Activated naive CD4-positive, alpha-beta T cell treated with anti-CD3 and anti-CD28 coated beads for 36 hours (primary cell): ENCODE results near the gene RNF31. TPM values are rescaled to one million over a fixed set of nuclear protein-coding genes. Genes with fewer than 3 reads are reported as not detected.

Source experiments
- CTCF ChIA-PET: fragments of 350-600 bp; sonication (Branson Sonifier 250); formaldehyde crosslinking; loops from one replicate; lab custom pipeline; 2021; ENCODE audit warnings: antibody characterized with exemption; lab: Charles Lee
- DNase-seq: peaks from one replicate; pipeline ENCODE4 v3.0.0-alpha.2; 2020
- H3K27ac Mint-ChIP-seq: one replicate; pipeline ENCODE4 v1.8.0; 2021; ENCODE audit warnings: mild to moderate bottlenecking, mixed read lengths
- H3K27me3 Mint-ChIP-seq: one replicate; pipeline ENCODE4 v1.8.0; 2021; ENCODE audit warnings: low read depth, mixed read lengths
- H3K36me3 Mint-ChIP-seq: one replicate; pipeline ENCODE4 v1.8.0; 2021; ENCODE audit warnings: low read depth, mixed read lengths
- H3K4me1 Mint-ChIP-seq: one replicate; pipeline ENCODE4 v1.8.0; 2021; ENCODE audit warnings: low read depth, mixed read lengths
- H3K4me3 Mint-ChIP-seq: one replicate; pipeline ENCODE4 v1.8.0; 2021; ENCODE audit warnings: mild to moderate bottlenecking, moderate library complexity, mixed read lengths
- H3K9me3 Mint-ChIP-seq: one replicate; pipeline ENCODE4 v1.8.0; 2021; ENCODE audit warnings: mixed read lengths
- intact Hi-C: fragments of 100-400 bp; cut with micrococcal nuclease; formaldehyde crosslinking; loops from one replicate; pipeline ENCODE4 v1.15.1; 2023
- total RNA-seq, 2 experiments: library from RNA; stranded (reverse); gene quantifications; one replicate each; pipeline ENCODE4 v1.2.3, GENCODE V29; 2021

Gene RNF31
- total RNA-seq, 2 experiments from 2014 or later = 51.1 to 53.8 TPM

- Mint-ChIP-seq H3K27ac (no peak overlapping the region), H3K9me3 (no peaks in the 10 kb centered on the region), H3K4me1 (peaks cover 20% of the 10 kb centered on the region), H3K4me3 (no peak overlapping the region), H3K27me3 (no peaks in the 10 kb centered on the region), H3K36me3 (peaks cover 47% of the 10 kb centered on the region)
- CTCF ChIA-PET = interaction anchor here (0.6 to 4.5 kb wide), 4 partner anchors 10 to 42 kb away, joined by 3 to 23 read pairs (median 4); partner anchors contain the start of gene IRF9
- DNase-seq = no peak
- intact Hi-C loops = no loop called here
These were observed 4.2 kb downstream of the RNF31 start for GRCh38 chr14:24151404-24152080.

- Mint-ChIP-seq H3K27me3 (no peaks in the 10 kb centered on the region), H3K4me1 (peaks cover 2% of the 10 kb centered on the region), H3K27ac (peak overlapping the region; percentile 72), H3K9me3 (no peaks in the 10 kb centered on the region), H3K36me3 (peaks cover 52% of the 10 kb centered on the region), H3K4me3 (no peak overlapping the region)
- DNase-seq = no peak
- CTCF ChIA-PET = interaction anchor here (1.3 kb wide), 1 partner anchor 9 kb away, joined by 5 read pairs; the partner anchor contains the start of gene PSME2
- intact Hi-C loops = no loop called here
These were observed 7.8 kb downstream of the RNF31 start for GRCh38 chr14:24155100-24155499.

- intact Hi-C loops = no loop called here
- no peak overlapping the region for H3K4me3 Mint-ChIP-seq
These were observed 9.5 kb downstream of the RNF31 start for GRCh38 chr14:24156840-24157239.

GRCh38 chr14:24157331-24157730 is 10.0 kb downstream of the RNF31 start:
- DNase-seq = no peak
- Mint-ChIP-seq H3K9me3 (no peaks in the 10 kb centered on the region), H3K27ac (peak overlapping the region; percentile 21), H3K27me3 (no peaks in the 10 kb centered on the region), H3K4me1 (peaks cover 15% of the 10 kb centered on the region), H3K36me3 (peaks cover 53% of the 10 kb centered on the region), H3K4me3 (no peak overlapping the region)
- CTCF ChIA-PET = no interaction called here
- intact Hi-C loops = no loop called here

More at GRCh38 chr14:24156840-24157239, 9.5 kb downstream of the RNF31 start:
- DNase-seq = no peak
- H3K27ac Mint-ChIP-seq = peak overlapping the region; percentile 11
- H3K4me1 Mint-ChIP-seq = peaks cover 10% of the 10 kb centered on the region
- H3K27me3 Mint-ChIP-seq = no peaks in the 10 kb centered on the region
- peaks cover 51% of the 10 kb centered on the region for H3K36me3 Mint-ChIP-seq
- H3K9me3 Mint-ChIP-seq = no peaks in the 10 kb centered on the region
- CTCF ChIA-PET = no interaction called here

GRCh38 chr14:24159777-24160498 is 12.6 kb downstream of the RNF31 start:
- H3K27ac Mint-ChIP-seq = peak overlapping the region; percentile 100
- CTCF ChIA-PET = interaction anchor here (0.5 to 4.7 kb wide), 14 partner anchors 8 to 104 kb away, joined by 3 to 63 read pairs (median 13); partner anchors contain the start of genes CHMP4A, DCAF11, EMC9 and IPO4
- no peaks in the 10 kb centered on the region for H3K27me3 Mint-ChIP-seq
- peaks cover 63% of the 10 kb centered on the region for H3K36me3 Mint-ChIP-seq
- H3K4me1 Mint-ChIP-seq = peaks cover 36% of the 10 kb centered on the region
- no peaks in the 10 kb centered on the region for H3K9me3 Mint-ChIP-seq
- no peak overlapping the region for H3K4me3 Mint-ChIP-seq
- DNase-seq = no peak
- intact Hi-C loops = loop anchor here (2.0 to 5.0 kb wide), 3 partner anchors 53 to 839 kb away; partner anchors contain the start of genes CHMP4A and PABPN1

GRCh38 chr14:24160499-24160849 is 13.2 kb downstream of the RNF31 start:
- Mint-ChIP-seq H3K36me3 (peaks cover 66% of the 10 kb centered on the region), H3K9me3 (no peaks in the 10 kb centered on the region), H3K4me1 (peaks cover 40% of the 10 kb centered on the region), H3K27ac (peak overlapping the region; percentile 100), H3K27me3 (no peaks in the 10 kb centered on the region), H3K4me3 (peak overlapping the region; percentile 99)
- no peak for DNase-seq
- CTCF ChIA-PET = interaction anchor here (0.5 to 4.7 kb wide), 19 partner anchors 9 to 148 kb away, joined by 3 to 63 read pairs (median 9); partner anchors contain the start of genes CHMP4A, CIDEB, DCAF11 and DHRS1
- intact Hi-C loops = loop anchor here (2.0 to 5.0 kb wide), 3 partner anchors 52 to 840 kb away; partner anchors contain the start of genes CHMP4A and PABPN1

GRCh38 chr14:24160850-24161804 is 13.8 kb downstream of the RNF31 start, which contains the start of gene IRF9:
Gene IRF9 (plus strand): TSS chr14:24161265. CDS start chr14:24162145, 880 bp downstream.
- intact Hi-C loops = loop anchor here (1.0 to 5.0 kb wide), 22 partner anchors 14 to 840 kb away; partner anchors contain the start of genes CHMP4A, DCAF11, DHRS4L2 and EMC9
- no peaks in the 10 kb centered on the region for H3K9me3 Mint-ChIP-seq
- peaks cover 43% of the 10 kb centered on the region for H3K4me1 Mint-ChIP-seq
- CTCF ChIA-PET = interaction anchor here (0.5 to 4.7 kb wide), 26 partner anchors 10 to 276 kb away, joined by 3 to 63 read pairs (median 6); partner anchors contain the start of genes CHMP4A, CIDEB, DCAF11 and DHRS1
- peak within 1 kb of the TSS; percentile 99 for H3K4me3 Mint-ChIP-seq
- peak; percentile 99 for DNase-seq
- H3K27ac Mint-ChIP-seq = peak within 1 kb of the TSS; percentile 100
- H3K36me3 Mint-ChIP-seq = peaks cover 66% of the 10 kb centered on the region
- H3K27me3 Mint-ChIP-seq = no peaks in the 10 kb centered on the region

GRCh38 chr14:24162093-24162492 is 14.8 kb downstream of the RNF31 start:
- no peaks in the 10 kb centered on the region for H3K9me3 Mint-ChIP-seq
- CTCF ChIA-PET = interaction anchor here (0.7 to 4.7 kb wide), 15 partner anchors 9 to 136 kb away, joined by 3 to 63 read pairs (median 9); partner anchors contain the start of genes DCAF11, DHRS1, EMC9 and NOP9
- peak overlapping the region; percentile 100 for H3K27ac Mint-ChIP-seq
- H3K36me3 Mint-ChIP-seq = peaks cover 65% of the 10 kb centered on the region
- DNase-seq = peak; percentile 27
- intact Hi-C loops = loop anchor here (5.0 kb wide), 1 partner anchor 435 kb away; no protein-coding TSS in a partner anchor
- H3K4me1 Mint-ChIP-seq = peaks cover 47% of the 10 kb centered on the region
- H3K4me3 Mint-ChIP-seq = peak overlapping the region; percentile 99
- H3K27me3 Mint-ChIP-seq = no peaks in the 10 kb centered on the region

- Mint-ChIP-seq H3K27me3 (no peaks in the 10 kb centered on the region), H3K9me3 (no peaks in the 10 kb centered on the region), H3K4me3 (no peak overlapping the region), H3K4me1 (peaks cover 51% of the 10 kb centered on the region), H3K27ac (no peak overlapping the region), H3K36me3 (peaks cover 61% of the 10 kb centered on the region)
- CTCF ChIA-PET = interaction anchor here (0.9 kb wide), 2 partner anchors 17 to 604 kb away, joined by 3 read pairs; partner anchors contain the start of gene RNF31
- no peak for DNase-seq
- intact Hi-C loops = loop anchor here (5.0 kb wide), 1 partner anchor 437 kb away; no protein-coding TSS in a partner anchor
These were observed 17.3 kb downstream of the RNF31 start for GRCh38 chr14:24164518-24164991.

- Mint-ChIP-seq H3K9me3 (no peaks in the 10 kb centered on the region), H3K27me3 (no peaks in the 10 kb centered on the region), H3K4me3 (no peak overlapping the region), H3K27ac (no peak overlapping the region), H3K4me1 (peaks cover 52% of the 10 kb centered on the region), H3K36me3 (peaks cover 57% of the 10 kb centered on the region)
- intact Hi-C loops = no loop called here
- CTCF ChIA-PET = interaction anchor here (0.8 kb wide), 1 partner anchor 27 kb away, joined by 3 read pairs; no protein-coding TSS in a partner anchor
- DNase-seq = no peak
These were observed 18.5 kb downstream of the RNF31 start for GRCh38 chr14:24165785-24166184.
